DMS 273 (cell line): ENCODE data around the gene ACAP2.
"Not testable (repeated sequence)": the region's sequence is repeated elsewhere in the genome, so short reads cannot be mapped to it uniquely, and the experiment has no call there.

Experiments
- DNase-seq: peaks from one replicate; lab custom pipeline; 2025; ENCODE audit not compliant: unreplicated experiment; lab: John Stamatoyannopoulos, UW

ACAP2 gene

GRCh38 chr3:195442573-195443390 lies at the start of gene ACAP2:
Gene ACAP2 (minus strand): TSS chr3:195443020. CDS start chr3:195442847, 173 bp downstream.
- DNase-seq = peak; percentile 100

GRCh38 chr3:195475614-195476013 lies 32.8 kb upstream of the ACAP2 start:
- no peak for DNase-seq

GRCh38 chr3:195475116-195475515 lies 32.3 kb upstream of the ACAP2 start:
- DNase-seq = not testable (repeated sequence)

GRCh38 chr3:195468841-195469240 lies 26.0 kb upstream of the ACAP2 start:
- no peak for DNase-seq

- DNase-seq = no peak
These were observed 25.6 kb upstream of the ACAP2 start for GRCh38 chr3:195468391-195468776.

- DNase-seq = no peak
These were observed 25.0 kb upstream of the ACAP2 start for GRCh38 chr3:195467641-195468390.

- no peak for DNase-seq
These were observed 23.4 kb upstream of the ACAP2 start for GRCh38 chr3:195466251-195466650.

GRCh38 chr3:195462922-195463321 lies 20.1 kb upstream of the ACAP2 start:
- not testable (repeated sequence) for DNase-seq

GRCh38 chr3:195462308-195462610 lies 19.4 kb upstream of the ACAP2 start:
- no peak for DNase-seq

- no peak for DNase-seq
These were observed 18.9 kb upstream of the ACAP2 start for GRCh38 chr3:195461594-195462307.

- DNase-seq = no peak
These were observed 17.4 kb upstream of the ACAP2 start for GRCh38 chr3:195460091-195460713.

- DNase-seq = no peak
These were observed 15.5 kb upstream of the ACAP2 start for GRCh38 chr3:195458316-195458717.

GRCh38 chr3:195455789-195456188 lies 13.0 kb upstream of the ACAP2 start:
- no peak for DNase-seq

GRCh38 chr3:195453236-195453635 lies 10.4 kb upstream of the ACAP2 start:
- DNase-seq = no peak

GRCh38 chr3:195451373-195452015 lies 8.7 kb upstream of the ACAP2 start:
- DNase-seq = peak; percentile 53

- DNase-seq = peak; percentile 92
These were observed 8.0 kb upstream of the ACAP2 start for GRCh38 chr3:195450731-195451229.

GRCh38 chr3:195448205-195448875 lies 5.5 kb upstream of the ACAP2 start:
- DNase-seq = no peak

- no peak for DNase-seq
These were observed 4.4 kb upstream of the ACAP2 start for GRCh38 chr3:195447201-195447600.

- DNase-seq = no peak
These were observed 3.5 kb upstream of the ACAP2 start for GRCh38 chr3:195446359-195446758.

- DNase-seq = no peak
These were observed 3.1 kb upstream of the ACAP2 start for GRCh38 chr3:195445885-195446284.
